K562 (cell line): ENCODE data around the gene SGMS1. TPM values are rescaled to one million over a fixed set of nuclear protein-coding genes. Genes with fewer than 3 reads are reported as not detected.

Source experiments
- GATA2 ChIP-seq: sonication (generic); formaldehyde crosslinking; IDR thresholded peaks from 2 replicates; pipeline ENCODE4 v1.4.0; 2020; ENCODE audit warnings: mild to moderate bottlenecking, missing genetic modification reagents
- HMGN3 ChIP-seq: IDR thresholded peaks from 2 replicates; pipeline ENCODE4 v1.6.1; 2011; ENCODE audit warnings: borderline replicate concordance, low read depth, mild to moderate bottlenecking, mixed read lengths, low read length; ENCODE audit not compliant: insufficient read length; ENCODE audit errors: extremely low read depth
- JUND ChIP-seq, 2 experiments: IDR thresholded peaks; 2 replicates in 1 of 2; 3 replicates in 1 of 2; pipeline ENCODE4 v1.6.1; 2011; ENCODE audit warnings: borderline replicate concordance in 2 of 2, low read depth in 2 of 2, low read length in 2 of 2, improper control_type of control experiment in 1 of 2, missing biosample characterization in 1 of 2, missing genetic modification characterization in 1 of 2, missing genetic modification reagents in 1 of 2
- MEIS2 ChIP-seq: fragments of 450-650 bp; IDR thresholded peaks from 2 replicates; pipeline ENCODE4 v1.6.1; 2014; ENCODE audit warnings: mild to moderate bottlenecking; ENCODE audit not compliant: partially characterized antibody
- TBL1XR1 ChIP-seq, 2 experiments: IDR thresholded peaks; 2 replicates each; pipeline ENCODE4 v1.6.1; 2012; ENCODE audit warnings: improper control_type of control experiment in 2 of 2, low read length in 2 of 2, mild to moderate bottlenecking in 1 of 2
- TBP ChIP-seq: optimal IDR thresholded peaks from 2 replicates; pipeline ENCODE3; 2011; ENCODE audit warnings: low read depth, low read length, improper control_type of control experiment
- ZBTB17 ChIP-seq: fragments of 450-650 bp; formaldehyde crosslinking; IDR thresholded peaks from 2 replicates; pipeline ENCODE4 v1.4.0; 2020; ENCODE audit warnings: mild to moderate bottlenecking
- ZFX ChIP-seq: sonication (generic); formaldehyde crosslinking; IDR thresholded peaks from 2 replicates; pipeline ENCODE4 v1.8.0; 2022; ENCODE audit warnings: mild to moderate bottlenecking, missing genetic modification reagents, moderate library complexity
- polyA plus RNA-seq, 8 experiments: library from polyadenylated mRNA; depleted of rRNA in 4 of 8; stranded (reverse) in 5 of 8; unstranded in 3 of 8; fragments of >200 nt; fragmentation: Nextera tagmentation in 2 of 8; fragmentation: Illumina TruSeq in 1 of 8; extraction: Ambion mirVana in 2 of 8; extraction: Trizol in 1 of 8; gene quantifications; 2 replicates each; pipeline versions ENCODE4 v1.2.1 to v1.2.3, GENCODE V29; 2011 to 2014; ENCODE audit warnings: inconsistent platforms in 1 of 8, missing spikeins in 1 of 8
- total RNA-seq, 7 experiments: library from RNA; depleted of rRNA in 6 of 7; stranded (reverse); fragments of >200 nt in 6 of 7; fragmentation: Illumina TruSeq in 2 of 7; extraction: Trizol in 2 of 7; gene quantifications; 2 replicates each; pipeline versions ENCODE4 v1.2.1 to v1.2.3, GENCODE V29; 2011 to 2021; ENCODE audit warnings: low replicate concordance in 1 of 7
- TF ChIP-seq, protein P1 (sequence below), 2 experiments: IDR thresholded peaks in 1 of 2; conservative IDR thresholded peaks in 1 of 2; 2 replicates each; pipeline ENCODE4 v1.6.1; 2016; ENCODE audit warnings: low read depth in 2 of 2, mild to moderate bottlenecking in 1 of 2, missing compliant biosample characterization in 1 of 2, missing genetic modification characterization in 1 of 2, moderate library complexity in 1 of 2
- TF ChIP-seq, protein P2 (sequence below): fragments of 250-450 bp; sonication (Bioruptor Pico); IDR thresholded peaks from 2 replicates; pipeline ENCODE4 v1.8.0; 2021; ENCODE audit warnings: moderate library complexity, mild to moderate bottlenecking, inconsistent platforms
- TF ChIP-seq, protein P3 (sequence below): sonication (generic); formaldehyde crosslinking; IDR thresholded peaks from 2 replicates; pipeline ENCODE4 v1.8.0; 2022; ENCODE audit warnings: mild to moderate bottlenecking, missing genetic modification reagents
- TF ChIP-seq, protein P4 (sequence below): sonication (generic); formaldehyde crosslinking; IDR thresholded peaks from 2 replicates; pipeline ENCODE4 v1.5.0; 2020; ENCODE audit warnings: missing genetic modification reagents
- TF ChIP-seq, protein P5 (sequence below), 2 experiments: fragments of 450-650 bp; conservative IDR thresholded peaks; 2 replicates each; pipeline ENCODE4 v1.6.1; 2017; ENCODE audit warnings: mild to moderate bottlenecking in 2 of 2, moderate library complexity in 2 of 2
- TF ChIP-seq, protein P6 (sequence below): sonication (generic); formaldehyde crosslinking; IDR thresholded peaks from 2 replicates; pipeline ENCODE4 v1.8.1; 2022; ENCODE audit warnings: missing genetic modification reagents

Gene SGMS1
- total and polyA plus RNA-seq, 9 of the 15 experiments (the other 6 are each of a cell fraction or from before 2014, with no cell fraction given): 22.6 to 232 (median 82.2) TPM

DNA sequence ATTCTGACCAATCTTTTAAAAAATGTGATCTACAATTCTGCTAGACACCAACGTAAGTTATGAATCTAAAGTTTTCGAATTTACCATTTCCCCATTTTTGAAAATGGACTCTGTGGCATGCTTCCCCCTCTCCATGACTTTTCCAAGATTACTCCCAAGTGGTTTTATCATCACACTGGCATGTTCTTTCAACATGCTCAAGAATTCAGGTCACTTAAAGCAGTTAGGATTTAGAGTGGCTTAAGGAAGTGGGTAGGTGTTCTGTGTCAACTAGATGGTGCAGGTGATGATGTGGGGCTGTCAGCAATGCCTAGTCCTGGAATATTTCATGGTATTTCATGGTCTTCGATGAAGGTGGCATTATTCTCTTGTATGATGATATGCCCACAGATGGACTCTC is 208.5 kb downstream of the SGMS1 start (continued):
- TF ChIP-seq JUND (IDR thresholded peaks at IDR 0.05; ENCODE audit: borderline replicate concordance, low read depth, low read length): peak; percentile 4; the same call in 1 of the 2 replicates
- TF ChIP-seq JUND (tag; IDR thresholded peaks at IDR 0.05; ENCODE audit: borderline replicate concordance, low read depth, low read length): no peak; the same call in 2 of the 3 replicates
- TF ChIP-seq HMGN3: no peak
- TF ChIP-seq, protein P1, sequence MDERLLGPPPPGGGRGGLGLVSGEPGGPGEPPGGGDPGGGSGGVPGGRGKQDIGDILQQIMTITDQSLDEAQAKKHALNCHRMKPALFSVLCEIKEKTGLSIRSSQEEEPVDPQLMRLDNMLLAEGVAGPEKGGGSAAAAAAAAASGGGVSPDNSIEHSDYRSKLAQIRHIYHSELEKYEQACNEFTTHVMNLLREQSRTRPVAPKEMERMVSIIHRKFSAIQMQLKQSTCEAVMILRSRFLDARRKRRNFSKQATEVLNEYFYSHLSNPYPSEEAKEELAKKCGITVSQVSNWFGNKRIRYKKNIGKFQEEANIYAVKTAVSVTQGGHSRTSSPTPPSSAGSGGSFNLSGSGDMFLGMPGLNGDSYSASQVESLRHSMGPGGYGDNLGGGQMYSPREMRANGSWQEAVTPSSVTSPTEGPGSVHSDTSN (CRISPR knock-in tag; IDR thresholded peaks at IDR 0.05; ENCODE audit: low read depth): no peak
- TF ChIP-seq, protein P1 (tag; conservative IDR thresholded peaks at IDR 0.05; ENCODE audit: low read depth): no peak
- no peak for TF ChIP-seq GATA2 (CRISPR knock-in tag)
- 0 out of 4 replicates have a peak, but pooled peaks of 1 of the 2 experiments have one; percentile 15 for TF ChIP-seq TBL1XR1 (IDR thresholded peaks at IDR 0.05; ENCODE audit: low read length in 2 of 2)
- TF ChIP-seq TBP: no peak
- TF ChIP-seq, protein P2, sequence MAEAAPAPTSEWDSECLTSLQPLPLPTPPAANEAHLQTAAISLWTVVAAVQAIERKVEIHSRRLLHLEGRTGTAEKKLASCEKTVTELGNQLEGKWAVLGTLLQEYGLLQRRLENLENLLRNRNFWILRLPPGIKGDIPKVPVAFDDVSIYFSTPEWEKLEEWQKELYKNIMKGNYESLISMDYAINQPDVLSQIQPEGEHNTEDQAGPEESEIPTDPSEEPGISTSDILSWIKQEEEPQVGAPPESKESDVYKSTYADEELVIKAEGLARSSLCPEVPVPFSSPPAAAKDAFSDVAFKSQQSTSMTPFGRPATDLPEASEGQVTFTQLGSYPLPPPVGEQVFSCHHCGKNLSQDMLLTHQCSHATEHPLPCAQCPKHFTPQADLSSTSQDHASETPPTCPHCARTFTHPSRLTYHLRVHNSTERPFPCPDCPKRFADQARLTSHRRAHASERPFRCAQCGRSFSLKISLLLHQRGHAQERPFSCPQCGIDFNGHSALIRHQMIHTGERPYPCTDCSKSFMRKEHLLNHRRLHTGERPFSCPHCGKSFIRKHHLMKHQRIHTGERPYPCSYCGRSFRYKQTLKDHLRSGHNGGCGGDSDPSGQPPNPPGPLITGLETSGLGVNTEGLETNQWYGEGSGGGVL (CRISPR knock-in tag): no peak
- TF ChIP-seq ZBTB17 (CRISPR knock-in tag): no peak
- TF ChIP-seq, protein P3, sequence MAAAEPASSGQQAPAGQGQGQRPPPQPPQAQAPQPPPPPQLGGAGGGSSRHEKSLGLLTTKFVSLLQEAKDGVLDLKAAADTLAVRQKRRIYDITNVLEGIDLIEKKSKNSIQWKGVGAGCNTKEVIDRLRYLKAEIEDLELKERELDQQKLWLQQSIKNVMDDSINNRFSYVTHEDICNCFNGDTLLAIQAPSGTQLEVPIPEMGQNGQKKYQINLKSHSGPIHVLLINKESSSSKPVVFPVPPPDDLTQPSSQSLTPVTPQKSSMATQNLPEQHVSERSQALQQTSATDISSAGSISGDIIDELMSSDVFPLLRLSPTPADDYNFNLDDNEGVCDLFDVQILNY (CRISPR knock-in tag): no peak
- TF ChIP-seq, protein P4, sequence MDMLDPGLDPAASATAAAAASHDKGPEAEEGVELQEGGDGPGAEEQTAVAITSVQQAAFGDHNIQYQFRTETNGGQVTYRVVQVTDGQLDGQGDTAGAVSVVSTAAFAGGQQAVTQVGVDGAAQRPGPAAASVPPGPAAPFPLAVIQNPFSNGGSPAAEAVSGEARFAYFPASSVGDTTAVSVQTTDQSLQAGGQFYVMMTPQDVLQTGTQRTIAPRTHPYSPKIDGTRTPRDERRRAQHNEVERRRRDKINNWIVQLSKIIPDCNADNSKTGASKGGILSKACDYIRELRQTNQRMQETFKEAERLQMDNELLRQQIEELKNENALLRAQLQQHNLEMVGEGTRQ (CRISPR knock-in tag): no peak
- no peak for TF ChIP-seq ZFX (CRISPR knock-in tag)
- peak; percentile 39 for TF ChIP-seq MEIS2
- TF ChIP-seq, protein P5, sequence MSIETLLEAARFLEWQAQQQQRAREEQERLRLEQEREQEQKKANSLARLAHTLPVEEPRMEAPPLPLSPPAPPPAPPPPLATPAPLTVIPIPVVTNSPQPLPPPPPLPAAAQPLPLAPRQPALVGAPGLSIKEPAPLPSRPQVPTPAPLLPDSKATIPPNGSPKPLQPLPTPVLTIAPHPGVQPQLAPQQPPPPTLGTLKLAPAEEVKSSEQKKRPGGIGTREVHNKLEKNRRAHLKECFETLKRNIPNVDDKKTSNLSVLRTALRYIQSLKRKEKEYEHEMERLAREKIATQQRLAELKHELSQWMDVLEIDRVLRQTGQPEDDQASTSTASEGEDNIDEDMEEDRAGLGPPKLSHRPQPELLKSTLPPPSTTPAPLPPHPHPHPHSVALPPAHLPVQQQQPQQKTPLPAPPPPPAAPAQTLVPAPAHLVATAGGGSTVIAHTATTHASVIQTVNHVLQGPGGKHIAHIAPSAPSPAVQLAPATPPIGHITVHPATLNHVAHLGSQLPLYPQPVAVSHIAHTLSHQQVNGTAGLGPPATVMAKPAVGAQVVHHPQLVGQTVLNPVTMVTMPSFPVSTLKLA (conservative IDR thresholded peaks at IDR 0.05): 0 out of 4 replicates have a peak, but pooled peaks of 1 of the 2 experiments have one; percentile 2
- TF ChIP-seq, protein P6, sequence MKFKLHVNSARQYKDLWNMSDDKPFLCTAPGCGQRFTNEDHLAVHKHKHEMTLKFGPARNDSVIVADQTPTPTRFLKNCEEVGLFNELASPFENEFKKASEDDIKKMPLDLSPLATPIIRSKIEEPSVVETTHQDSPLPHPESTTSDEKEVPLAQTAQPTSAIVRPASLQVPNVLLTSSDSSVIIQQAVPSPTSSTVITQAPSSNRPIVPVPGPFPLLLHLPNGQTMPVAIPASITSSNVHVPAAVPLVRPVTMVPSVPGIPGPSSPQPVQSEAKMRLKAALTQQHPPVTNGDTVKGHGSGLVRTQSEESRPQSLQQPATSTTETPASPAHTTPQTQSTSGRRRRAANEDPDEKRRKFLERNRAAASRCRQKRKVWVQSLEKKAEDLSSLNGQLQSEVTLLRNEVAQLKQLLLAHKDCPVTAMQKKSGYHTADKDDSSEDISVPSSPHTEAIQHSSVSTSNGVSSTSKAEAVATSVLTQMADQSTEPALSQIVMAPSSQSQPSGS (CRISPR knock-in tag): no peak
